ENCODE measurements around the gene CYBC1.

CYBC1 gene

GRCh38 chr17:82433560-82434215 is 16.9 kb downstream of the CYBC1 start:
- H3K4me2 ChIP-seq (ENCODE audit: low read length) = no peak overlapping the region

GRCh38 chr17:82432017-82432416 is 18.5 kb downstream of the CYBC1 start:
- no peak overlapping the region for H3K4me2 ChIP-seq (ENCODE audit: low read length)

More at GRCh38 chr17:82433560-82434215, 16.9 kb downstream of the CYBC1 start:
- Histone ChIP-seq H3K79me2 (ENCODE audit: insufficient read depth, low read length) (no peaks in the 10 kb centered on the region), H3K36me3 (ENCODE audit: insufficient read depth, low read length) (peaks cover 5% of the 10 kb centered on the region; the same call in 1 of the 2 replicates), H3K9ac (ENCODE audit: low read length) (no peak overlapping the region), H3K27me3 (ENCODE audit: insufficient read depth, low read length) (no peaks in the 10 kb centered on the region), H2AFZ (ENCODE audit: low read length) (no peak overlapping the region), H3K9me3 (ENCODE audit: low read length) (no peaks in the 10 kb centered on the region), H3K4me3 (ENCODE audit: low read depth, low read length, poor library complexity, severe bottlenecking) (no peak overlapping the region), H3K9me2 (ENCODE audit: low read depth, low read length) (no peaks in the 10 kb centered on the region), H4K20me1 (ENCODE audit: insufficient read depth, low read length) (no peaks in the 10 kb centered on the region), H3F3A (ENCODE audit: insufficient read depth, low read length) (0 out of 2 replicates have a peak, but pooled peaks cover 5% of the 10 kb centered on the region), H3K27ac (ENCODE audit: low read depth, low read length, poor library complexity, severe bottlenecking) (no peak overlapping the region), H3K4me1 (ENCODE audit: insufficient read depth, low read length, severe bottlenecking) (peaks cover 22% of the 10 kb centered on the region)
- no peak for TF ChIP-seq EZH2 (IDR thresholded peaks at IDR 0.05; ENCODE audit: borderline replicate concordance, low read length)
- no peak for TF ChIP-seq CTCF (IDR thresholded peaks at IDR 0.05; ENCODE audit: low read length)

GRCh38 chr17:82429824-82430223 is 20.7 kb downstream of the CYBC1 start:
- TF ChIP-seq CTCF (IDR thresholded peaks at IDR 0.05; ENCODE audit: low read length) (no peak), EZH2 (IDR thresholded peaks at IDR 0.05; ENCODE audit: borderline replicate concordance, low read length) (no peak)
- Histone ChIP-seq H2AFZ (ENCODE audit: low read length) (no peak overlapping the region), H3K9ac (ENCODE audit: low read length) (no peak overlapping the region), H3F3A (ENCODE audit: insufficient read depth, low read length) (0 out of 2 replicates have a peak, but pooled peaks cover 5% of the 10 kb centered on the region), H3K27ac (ENCODE audit: low read depth, low read length, poor library complexity, severe bottlenecking) (peak overlapping the region; percentile 24), H3K36me3 (ENCODE audit: insufficient read depth, low read length) (no peaks in the 10 kb centered on the region), H3K9me3 (ENCODE audit: low read length) (no peaks in the 10 kb centered on the region), H3K4me2 (ENCODE audit: low read length) (peak overlapping the region; percentile 12; the same call in 1 of the 2 replicates), H3K4me3 (ENCODE audit: low read depth, low read length, poor library complexity, severe bottlenecking) (no peak overlapping the region), H4K20me1 (ENCODE audit: insufficient read depth, low read length) (no peaks in the 10 kb centered on the region), H3K27me3 (ENCODE audit: insufficient read depth, low read length) (no peaks in the 10 kb centered on the region), H3K9me2 (ENCODE audit: low read depth, low read length) (no peaks in the 10 kb centered on the region), H3K79me2 (ENCODE audit: insufficient read depth, low read length) (no peaks in the 10 kb centered on the region), H3K4me1 (ENCODE audit: insufficient read depth, low read length, severe bottlenecking) (peaks cover 22% of the 10 kb centered on the region)

More at GRCh38 chr17:82432017-82432416, 18.5 kb downstream of the CYBC1 start:
- Histone ChIP-seq H3K9ac (ENCODE audit: low read length) (no peak overlapping the region), H3K4me1 (ENCODE audit: insufficient read depth, low read length, severe bottlenecking) (peaks cover 22% of the 10 kb centered on the region), H3F3A (ENCODE audit: insufficient read depth, low read length) (0 out of 2 replicates have a peak, but pooled peaks cover 5% of the 10 kb centered on the region), H3K4me3 (ENCODE audit: low read depth, low read length, poor library complexity, severe bottlenecking) (no peak overlapping the region), H4K20me1 (ENCODE audit: insufficient read depth, low read length) (no peaks in the 10 kb centered on the region), H3K27me3 (ENCODE audit: insufficient read depth, low read length) (no peaks in the 10 kb centered on the region), H3K9me2 (ENCODE audit: low read depth, low read length) (no peaks in the 10 kb centered on the region), H3K36me3 (ENCODE audit: insufficient read depth, low read length) (no peaks in the 10 kb centered on the region; the same call in 1 of the 2 replicates), H3K79me2 (ENCODE audit: insufficient read depth, low read length) (no peaks in the 10 kb centered on the region), H3K27ac (ENCODE audit: low read depth, low read length, poor library complexity, severe bottlenecking) (no peak overlapping the region), H2AFZ (ENCODE audit: low read length) (no peak overlapping the region), H3K9me3 (ENCODE audit: low read length) (no peaks in the 10 kb centered on the region)
- no peak for TF ChIP-seq CTCF (IDR thresholded peaks at IDR 0.05; ENCODE audit: low read length)
- TF ChIP-seq EZH2 (IDR thresholded peaks at IDR 0.05; ENCODE audit: borderline replicate concordance, low read length) = no peak

All from OCI-LY1 (cell line).